ENCODE measurements around the gene STARD9. TPM values are rescaled to one million over a fixed set of nuclear protein-coding genes. Genes with fewer than 3 reads are reported as not detected.

STARD9 gene
- total RNA-seq, 1 experiment from 2014 or later: 5.0 TPM

DNA sequence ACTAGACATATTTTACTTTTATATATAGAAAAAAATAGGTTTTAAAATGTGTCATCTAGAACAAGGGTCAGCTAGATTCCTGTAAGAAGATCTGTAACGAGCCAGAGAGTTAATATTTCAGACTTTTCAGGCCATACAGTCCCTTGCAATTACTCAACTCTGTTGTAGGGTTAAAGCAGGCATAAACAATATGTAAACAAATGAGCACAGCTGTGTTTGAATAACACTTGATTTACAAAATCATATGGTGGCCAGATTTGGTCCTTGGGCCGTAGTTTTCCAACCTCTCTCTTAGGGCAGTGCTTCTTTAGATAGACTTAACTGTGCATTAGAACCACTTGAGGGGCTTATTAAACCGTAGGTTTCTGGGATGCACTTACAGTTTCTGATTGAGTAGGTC is 46.4 kb upstream of the STARD9 start:
- intact Hi-C loops (cut with micrococcal nuclease): no loop called here
- ChIA-PET POLR2A (no interaction called here), CTCF (no interaction called here), RAD21 (ENCODE audit: low non-redundant PET in 1 of 2, low total read pairs in 2 of 2, uncharacterized antibody in 2 of 2, unreplicated experiment in 2 of 2) (no interaction called here)
- Histone ChIP-seq H3K9me3 (ENCODE audit: control insufficient read depth in 1 of 2, insufficient read depth in 1 of 2, low read depth in 1 of 2, low read length in 2 of 2) (no peaks in the 10 kb centered on the region), H3K4me3 (replicated peaks in 1 of 2; ENCODE audit: low read depth in 1 of 2, low read length in 2 of 2) (no peak overlapping the region), H3K79me2 (ENCODE audit: insufficient read depth, low read length) (no peaks in the 10 kb centered on the region), H3K9me2 (ENCODE audit: insufficient read depth) (no peaks in the 10 kb centered on the region), H2AFZ (ENCODE audit: low read depth, low read length, poor library complexity, severe bottlenecking) (no peak overlapping the region), H3K27ac (ENCODE audit: low read depth, low read length) (no peak overlapping the region), H3K27me3 (ENCODE audit: insufficient read depth, low read length) (no peaks in the 10 kb centered on the region), H3K9ac (ENCODE audit: low read length) (no peak overlapping the region), H4K20me1 (ENCODE audit: insufficient read depth) (no peaks in the 10 kb centered on the region), H3K36me3 (ENCODE audit: control insufficient read depth in 1 of 2, insufficient read depth in 2 of 2, low read length in 2 of 2) (peaks cover 0 to 5% of the 10 kb centered on the region in 2 experiments; a peak in 2 of 4 replicates), H3K4me1 (ENCODE audit: control insufficient read depth in 1 of 2, insufficient read depth in 2 of 2, low read length in 2 of 2) (no peaks in the 10 kb centered on the region), H3K4me2 (ENCODE audit: low read length) (no peak overlapping the region)
- DNase-seq (ENCODE audit: low read depth, low spot score): no peak
- BruUV-seq (replicated peaks): no TSS peak
- no peak for TF ChIP-seq POLR2A (IDR thresholded peaks at IDR 0.05; ENCODE audit: borderline replicate concordance, extremely low read depth, insufficient read depth, insufficient read length)
- TF ChIP-seq, protein P1, sequence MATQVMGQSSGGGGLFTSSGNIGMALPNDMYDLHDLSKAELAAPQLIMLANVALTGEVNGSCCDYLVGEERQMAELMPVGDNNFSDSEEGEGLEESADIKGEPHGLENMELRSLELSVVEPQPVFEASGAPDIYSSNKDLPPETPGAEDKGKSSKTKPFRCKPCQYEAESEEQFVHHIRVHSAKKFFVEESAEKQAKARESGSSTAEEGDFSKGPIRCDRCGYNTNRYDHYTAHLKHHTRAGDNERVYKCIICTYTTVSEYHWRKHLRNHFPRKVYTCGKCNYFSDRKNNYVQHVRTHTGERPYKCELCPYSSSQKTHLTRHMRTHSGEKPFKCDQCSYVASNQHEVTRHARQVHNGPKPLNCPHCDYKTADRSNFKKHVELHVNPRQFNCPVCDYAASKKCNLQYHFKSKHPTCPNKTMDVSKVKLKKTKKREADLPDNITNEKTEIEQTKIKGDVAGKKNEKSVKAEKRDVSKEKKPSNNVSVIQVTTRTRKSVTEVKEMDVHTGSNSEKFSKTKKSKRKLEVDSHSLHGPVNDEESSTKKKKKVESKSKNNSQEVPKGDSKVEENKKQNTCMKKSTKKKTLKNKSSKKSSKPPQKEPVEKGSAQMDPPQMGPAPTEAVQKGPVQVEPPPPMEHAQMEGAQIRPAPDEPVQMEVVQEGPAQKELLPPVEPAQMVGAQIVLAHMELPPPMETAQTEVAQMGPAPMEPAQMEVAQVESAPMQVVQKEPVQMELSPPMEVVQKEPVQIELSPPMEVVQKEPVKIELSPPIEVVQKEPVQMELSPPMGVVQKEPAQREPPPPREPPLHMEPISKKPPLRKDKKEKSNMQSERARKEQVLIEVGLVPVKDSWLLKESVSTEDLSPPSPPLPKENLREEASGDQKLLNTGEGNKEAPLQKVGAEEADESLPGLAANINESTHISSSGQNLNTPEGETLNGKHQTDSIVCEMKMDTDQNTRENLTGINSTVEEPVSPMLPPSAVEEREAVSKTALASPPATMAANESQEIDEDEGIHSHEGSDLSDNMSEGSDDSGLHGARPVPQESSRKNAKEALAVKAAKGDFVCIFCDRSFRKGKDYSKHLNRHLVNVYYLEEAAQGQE (IDR thresholded peaks at IDR 0.05; ENCODE audit: low read depth): no peak
- TF ChIP-seq SIN3A (IDR thresholded peaks at IDR 0.05; ENCODE audit: low read depth): no peak
- no peak for TF ChIP-seq ELF1 (IDR thresholded peaks at IDR 0.05; ENCODE audit: borderline replicate concordance, low read depth)
- no peak for TF ChIP-seq YY1 (IDR thresholded peaks at IDR 0.05; ENCODE audit: extremely low read depth, insufficient replicate concordance, low read depth, low read length)
- no peak for TF ChIP-seq POLR2AphosphoS5 (IDR thresholded peaks at IDR 0.05; ENCODE audit: low read depth, low read length)
- TF ChIP-seq EGR1 (IDR thresholded peaks at IDR 0.05; ENCODE audit: low read depth): no peak
- TF ChIP-seq RAD21 (IDR thresholded peaks at IDR 0.05; ENCODE audit: low read depth): no peak
- TF ChIP-seq, protein P2, sequence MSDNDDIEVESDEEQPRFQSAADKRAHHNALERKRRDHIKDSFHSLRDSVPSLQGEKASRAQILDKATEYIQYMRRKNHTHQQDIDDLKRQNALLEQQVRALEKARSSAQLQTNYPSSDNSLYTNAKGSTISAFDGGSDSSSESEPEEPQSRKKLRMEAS (IDR thresholded peaks at IDR 0.05): no peak
- no peak for TF ChIP-seq SP1 (IDR thresholded peaks at IDR 0.05; ENCODE audit: low read depth)
- TF ChIP-seq, protein P3, sequence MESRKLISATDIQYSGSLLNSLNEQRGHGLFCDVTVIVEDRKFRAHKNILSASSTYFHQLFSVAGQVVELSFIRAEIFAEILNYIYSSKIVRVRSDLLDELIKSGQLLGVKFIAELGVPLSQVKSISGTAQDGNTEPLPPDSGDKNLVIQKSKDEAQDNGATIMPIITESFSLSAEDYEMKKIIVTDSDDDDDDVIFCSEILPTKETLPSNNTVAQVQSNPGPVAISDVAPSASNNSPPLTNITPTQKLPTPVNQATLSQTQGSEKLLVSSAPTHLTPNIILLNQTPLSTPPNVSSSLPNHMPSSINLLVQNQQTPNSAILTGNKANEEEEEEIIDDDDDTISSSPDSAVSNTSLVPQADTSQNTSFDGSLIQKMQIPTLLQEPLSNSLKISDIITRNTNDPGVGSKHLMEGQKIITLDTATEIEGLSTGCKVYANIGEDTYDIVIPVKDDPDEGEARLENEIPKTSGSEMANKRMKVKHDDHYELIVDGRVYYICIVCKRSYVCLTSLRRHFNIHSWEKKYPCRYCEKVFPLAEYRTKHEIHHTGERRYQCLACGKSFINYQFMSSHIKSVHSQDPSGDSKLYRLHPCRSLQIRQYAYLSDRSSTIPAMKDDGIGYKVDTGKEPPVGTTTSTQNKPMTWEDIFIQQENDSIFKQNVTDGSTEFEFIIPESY (IDR thresholded peaks at IDR 0.05; ENCODE audit: extremely low read depth, insufficient replicate concordance, low read length): no peak
- no peak for TF ChIP-seq ZFX (IDR thresholded peaks at IDR 0.05)
- no peak for TF ChIP-seq SRF (IDR thresholded peaks at IDR 0.05; ENCODE audit: low read depth)
- no peak for TF ChIP-seq EZH2phosphoT487 (IDR thresholded peaks at IDR 0.05; ENCODE audit: borderline replicate concordance)
- no peak for TF ChIP-seq EZH2 (IDR thresholded peaks at IDR 0.05)
- ATAC-seq: no peak
